ENCODE results near the gene GBA2.

GBA2 gene

GRCh38 chr9:35698231-35698630 lies 50.8 kb downstream of the GBA2 start:
- H3K4me1 Mint-ChIP-seq, result no peaks in the 10 kb centered on the region
- no peaks in the 10 kb centered on the region for H3K27me3 Mint-ChIP-seq (ENCODE audit: low read depth, poor library complexity)
- TF ChIP-seq CTCF (IDR thresholded peaks at IDR 0.05), result no peak
- no peak for DNase-seq
- no peaks in the 10 kb centered on the region for H3K9me3 Mint-ChIP-seq
- H3K36me3 Mint-ChIP-seq (ENCODE audit: low read depth), result peaks cover 14% of the 10 kb centered on the region
- no peak overlapping the region for H3K4me3 Mint-ChIP-seq
- no peak overlapping the region for H3K27ac Mint-ChIP-seq

- Mint-ChIP-seq H3K27ac (peak overlapping the region; percentile 81), H3K27me3 (ENCODE audit: low read depth, poor library complexity) (no peaks in the 10 kb centered on the region), H3K4me3 (no peak overlapping the region), H3K4me1 (no peaks in the 10 kb centered on the region), H3K36me3 (ENCODE audit: low read depth) (peaks cover 14% of the 10 kb centered on the region), H3K9me3 (no peaks in the 10 kb centered on the region)
- no peak for DNase-seq
- TF ChIP-seq CTCF (IDR thresholded peaks at IDR 0.05), result no peak
Observed at GRCh38 chr9:35697486-35697885, 51.5 kb downstream of the GBA2 start.

GRCh38 chr9:35696520-35697215 lies 52.4 kb downstream of the GBA2 start:
- Mint-ChIP-seq H3K27me3 (ENCODE audit: low read depth, poor library complexity) (no peaks in the 10 kb centered on the region), H3K4me3 (no peak overlapping the region), H3K27ac (peak overlapping the region; percentile 81), H3K9me3 (no peaks in the 10 kb centered on the region), H3K4me1 (peaks cover 5% of the 10 kb centered on the region), H3K36me3 (ENCODE audit: low read depth) (peaks cover 14% of the 10 kb centered on the region)
- DNase-seq, result peak; percentile 66
- peak; percentile 91 for TF ChIP-seq CTCF (IDR thresholded peaks at IDR 0.05)

- H3K27me3 Mint-ChIP-seq (ENCODE audit: low read depth, poor library complexity), result no peaks in the 10 kb centered on the region
- no peak overlapping the region for H3K4me3 Mint-ChIP-seq
- no peak for DNase-seq
- H3K9me3 Mint-ChIP-seq, result no peaks in the 10 kb centered on the region
- H3K4me1 Mint-ChIP-seq, result peaks cover 11% of the 10 kb centered on the region
- H3K27ac Mint-ChIP-seq, result no peak overlapping the region
- TF ChIP-seq CTCF (IDR thresholded peaks at IDR 0.05), result no peak
- peaks cover 14% of the 10 kb centered on the region for H3K36me3 Mint-ChIP-seq (ENCODE audit: low read depth)
Observed at GRCh38 chr9:35695943-35696401, 53.1 kb downstream of the GBA2 start.

GRCh38 chr9:35691757-35692301 lies 57.2 kb downstream of the GBA2 start:
- no peaks in the 10 kb centered on the region for H3K9me3 Mint-ChIP-seq
- no peak for TF ChIP-seq CTCF (IDR thresholded peaks at IDR 0.05)
- H3K4me3 Mint-ChIP-seq, result peak overlapping the region; percentile 85
- H3K27ac Mint-ChIP-seq, result no peak overlapping the region
- H3K36me3 Mint-ChIP-seq (ENCODE audit: low read depth), result peaks cover 11% of the 10 kb centered on the region
- peaks cover 36% of the 10 kb centered on the region for H3K4me1 Mint-ChIP-seq
- DNase-seq, result no peak
- H3K27me3 Mint-ChIP-seq (ENCODE audit: low read depth, poor library complexity), result no peaks in the 10 kb centered on the region

GRCh38 chr9:35691334-35691650 lies 57.7 kb downstream of the GBA2 start:
- Mint-ChIP-seq H3K27me3 (ENCODE audit: low read depth, poor library complexity) (no peaks in the 10 kb centered on the region), H3K4me3 (peak overlapping the region; percentile 85), H3K9me3 (no peaks in the 10 kb centered on the region), H3K27ac (peak overlapping the region; percentile 88), H3K36me3 (ENCODE audit: low read depth) (peaks cover 11% of the 10 kb centered on the region), H3K4me1 (peaks cover 42% of the 10 kb centered on the region)
- no peak for TF ChIP-seq CTCF (IDR thresholded peaks at IDR 0.05)
- DNase-seq, result no peak

Measured in nephron progenitor cell (in vitro differentiated cells).